ENCODE measurements around the gene MRPL21. TPM values are rescaled to one million over a fixed set of nuclear protein-coding genes. Genes with fewer than 3 reads are reported as not detected.
"Not testable (repeated sequence)": the region's sequence is repeated elsewhere in the genome, so short reads cannot be mapped to it uniquely, and the experiment has no call there.

The MRPL21 gene
- total RNA-seq, 1 experiment from 2014 or later: 59.6 TPM

- DNase-seq (ENCODE audit: low read depth): no peak
Measured at GRCh38 chr11:68911731-68912130, 8.1 kb upstream of the MRPL21 start.

- DNase-seq (ENCODE audit: low read depth): no peak
Measured at GRCh38 chr11:68910965-68911364, 7.3 kb upstream of the MRPL21 start.

- DNase-seq (ENCODE audit: low read depth): no peak
Measured at GRCh38 chr11:68908273-68908672, 4.6 kb upstream of the MRPL21 start.

- no peak for DNase-seq (ENCODE audit: low read depth)
Measured at GRCh38 chr11:68905421-68906360, 2.1 kb upstream of the MRPL21 start.

GRCh38 chr11:68904248-68904847, 716 bp upstream of the MRPL21 start:
- peak; percentile 44 for DNase-seq (ENCODE audit: low read depth)

GRCh38 chr11:68900835-68901381, 2.7 kb downstream of the MRPL21 start:
- no peak for DNase-seq (ENCODE audit: low read depth)

GRCh38 chr11:68897441-68897840, 6.2 kb downstream of the MRPL21 start:
- DNase-seq (ENCODE audit: low read depth): no peak

GRCh38 chr11:68896171-68896959, 7.3 kb downstream of the MRPL21 start:
- DNase-seq (ENCODE audit: low read depth): no peak

- DNase-seq (ENCODE audit: low read depth): no peak
Measured at GRCh38 chr11:68893282-68893681, 10.3 kb downstream of the MRPL21 start.

- DNase-seq (ENCODE audit: low read depth): no peak
Measured at GRCh38 chr11:68892576-68892975, 11.1 kb downstream of the MRPL21 start.

GRCh38 chr11:68891351-68891948, 12.2 kb downstream of the MRPL21 start:
- DNase-seq (ENCODE audit: low read depth): no peak

GRCh38 chr11:68890490-68891231, 13.0 kb downstream of the MRPL21 start:
- no peak for DNase-seq (ENCODE audit: low read depth)

- DNase-seq (ENCODE audit: low read depth): no peak
Measured at GRCh38 chr11:68889948-68890446, 13.6 kb downstream of the MRPL21 start.

- not testable (repeated sequence) for DNase-seq (ENCODE audit: low read depth)
Measured at GRCh38 chr11:68884827-68885226, 18.8 kb downstream of the MRPL21 start.

GRCh38 chr11:68882391-68882790, 21.2 kb downstream of the MRPL21 start:
- no peak for DNase-seq (ENCODE audit: low read depth)

- DNase-seq (ENCODE audit: low read depth): no peak
Measured at GRCh38 chr11:68881320-68881719, 22.3 kb downstream of the MRPL21 start.

GRCh38 chr11:68880851-68881250, 22.8 kb downstream of the MRPL21 start:
- DNase-seq (ENCODE audit: low read depth): no peak

GRCh38 chr11:68878022-68878421, 25.6 kb downstream of the MRPL21 start:
- no peak for DNase-seq (ENCODE audit: low read depth)

- DNase-seq (ENCODE audit: low read depth): no peak
Measured at GRCh38 chr11:68872216-68873003, 31.2 kb downstream of the MRPL21 start.

- DNase-seq (ENCODE audit: low read depth): no peak
Measured at GRCh38 chr11:68870470-68870869, 33.2 kb downstream of the MRPL21 start.
